ENCODE data around the gene KCNIP4. TPM values are rescaled to one million over a fixed set of nuclear protein-coding genes. Genes with fewer than 3 reads are reported as not detected.

Gene KCNIP4
- total and polyA plus RNA-seq, 2 donors (not counting 3 experiments of a cell fraction or from before 2014, with no cell fraction given), result not detected

- Histone ChIP-seq H2AFZ (ENCODE audit: low read depth, low read length) (no peak overlapping the region), H3K9me3 (replicated peaks; ENCODE audit: control insufficient read depth, insufficient read depth, low read length) (no peaks in the 10 kb centered on the region), H3K27me3 (ENCODE audit: control insufficient read depth in 2 of 2, insufficient read depth in 2 of 2, low read length in 2 of 2) (peaks cover 4 to 11% of the 10 kb centered on the region in 2 experiments), H3K4me3 (replicated peaks in 1 of 3; ENCODE audit: insufficient read depth in 1 of 3, low read depth in 1 of 3, low read length in 3 of 3) (no peak overlapping the region), H3K27ac (ENCODE audit: insufficient read depth, low read depth, low read length) (no peak overlapping the region), H3K4me2 (ENCODE audit: insufficient read depth, low read length) (no peak overlapping the region), H3K79me2 (ENCODE audit: control insufficient read depth, insufficient read depth, low read length) (no peaks in the 10 kb centered on the region), H3K9ac (replicated peaks; ENCODE audit: extremely low read depth, insufficient read depth, low read length) (no peak overlapping the region), H3K36me3 (ENCODE audit: control insufficient read depth in 2 of 2, extremely low read depth in 1 of 2, insufficient read depth in 2 of 2, low read length in 2 of 2) (no peaks in the 10 kb centered on the region), H3K4me1 (ENCODE audit: control insufficient read depth, extremely low read depth, insufficient read depth, low read length) (no peaks in the 10 kb centered on the region), H3K9me1 (replicated peaks; ENCODE audit: control insufficient read depth, extremely low read depth, insufficient read depth, low read length) (no peaks in the 10 kb centered on the region), H4K20me1 (replicated peaks; ENCODE audit: control insufficient read depth, extremely low read depth, insufficient read depth, low read length) (no peaks in the 10 kb centered on the region)
- no peak for TF ChIP-seq FOS (IDR thresholded peaks at IDR 0.05; ENCODE audit: borderline replicate concordance, insufficient read depth, low read length)
- TF ChIP-seq MAX (IDR thresholded peaks at IDR 0.05; ENCODE audit: insufficient read depth, insufficient read length), result no peak
- no peak for TF ChIP-seq JUN (IDR thresholded peaks at IDR 0.05; ENCODE audit: borderline replicate concordance, insufficient read depth, insufficient read length, low read depth)
- TF ChIP-seq CTCF (IDR thresholded peaks at IDR 0.05; ENCODE audit: extremely low read depth in 1 of 2, insufficient read depth in 1 of 2, low read depth in 1 of 2, low read length in 2 of 2), result peak; percentile 20 to 22
- FAIRE-seq, result peak; percentile 53
- CTCF ChIA-PET, result interaction anchor here (0.6 to 5.9 kb wide), 67 partner anchors 9 to 1997 kb away, joined by 3 to 50 read pairs (median 4); partner anchors contain the start of genes PACRGL and SLIT2
- BruUV-seq (replicated peaks), result no TSS peak
- POLR2A ChIA-PET, result interaction anchor here (0.5 kb wide), 1 partner anchor 144 kb away, joined by 3 read pairs; no protein-coding TSS in a partner anchor
- intact Hi-C loops (cut with micrococcal nuclease), result loop anchor here (1.0 to 5.0 kb wide), 9 partner anchors 141 to 1996 kb away; partner anchors contain the start of gene SLIT2
- dilution Hi-C loops (cut with MboI; ENCODE audit: extremely low pct_ligation_motif_present, low sequenced_read_pairs), result loop anchor here (25.0 kb wide), 1 partner anchor 273 kb away; no protein-coding TSS in a partner anchor
- DNase-seq (ENCODE audit: low read depth, low spot score), result peak; percentile 40
Observed at GRCh38 chr4:20684852-20685763, 1263.5 kb downstream of the KCNIP4 start.

All from endothelial cell of umbilical vein (primary cell).